H9 (cell line): ENCODE measurements around the gene SLC5A1. TPM values are rescaled to one million over a fixed set of nuclear protein-coding genes. Genes with fewer than 3 reads are reported as not detected.

Experiments used
- DNase-seq: peaks from one replicate; pipeline ENCODE4 v3.0.0-alpha.2; 2017
- H2AFZ ChIP-seq: one replicate; pipeline ENCODE4 v1.6.1; 2013; ENCODE audit warnings: mild to moderate bottlenecking, low read length, control low read depth, moderate library complexity
- H2AK5ac ChIP-seq: 2 replicates; pipeline ENCODE4 v1.6.1; 2013; ENCODE audit warnings: low read length, control low read depth, mixed read lengths; ENCODE audit not compliant: insufficient read length
- H2BK120ac ChIP-seq: one replicate; pipeline ENCODE4 v1.6.1; 2013; ENCODE audit warnings: low read depth, mild to moderate bottlenecking, low read length, control low read depth, inconsistent platforms; ENCODE audit not compliant: poor library complexity, severe bottlenecking
- H2BK12ac ChIP-seq: 2 replicates; pipeline ENCODE4 v1.6.1; 2013; ENCODE audit warnings: low read length, control low read depth, mixed read lengths, low read depth; ENCODE audit not compliant: insufficient read length
- H2BK15ac ChIP-seq: 2 replicates; pipeline ENCODE4 v1.6.1; 2013; ENCODE audit warnings: low read depth, low read length, control low read depth
- H2BK20ac ChIP-seq: one replicate; pipeline ENCODE4 v1.6.1; 2013; ENCODE audit warnings: low read depth, mild to moderate bottlenecking, low read length, control low read depth, inconsistent platforms; ENCODE audit not compliant: poor library complexity, severe bottlenecking
- H2BK5ac ChIP-seq: 2 replicates; pipeline ENCODE4 v1.6.1; 2013; ENCODE audit warnings: low read length, control low read depth, mixed read lengths; ENCODE audit not compliant: insufficient read length
- H3K14ac ChIP-seq: 2 replicates; pipeline ENCODE4 v1.6.1; 2013; ENCODE audit warnings: low read length, control low read depth; ENCODE audit not compliant: insufficient read depth
- H3K18ac ChIP-seq: 2 replicates; pipeline ENCODE4 v1.6.1; 2013; ENCODE audit warnings: low read depth, mild to moderate bottlenecking, mixed read lengths, low read length, control low read depth; ENCODE audit not compliant: insufficient read length
- H3K23ac ChIP-seq: 2 replicates; pipeline ENCODE4 v1.6.1; 2013; ENCODE audit warnings: low read length, control low read depth, mixed read lengths, low read depth; ENCODE audit not compliant: insufficient read length
- H3K23me2 ChIP-seq: 2 replicates; pipeline ENCODE4 v1.6.1; 2013; ENCODE audit warnings: low read depth, mild to moderate bottlenecking, mixed read lengths, low read length, control low read depth; ENCODE audit not compliant: insufficient read length, poor library complexity, severe bottlenecking
- H3K27ac ChIP-seq: 2 replicates; pipeline ENCODE4 v1.5.1; 2013; ENCODE audit warnings: low read length, control low read depth, mixed read lengths, low read depth; ENCODE audit not compliant: insufficient read length
- H3K27me3 ChIP-seq: 2 replicates; pipeline ENCODE4 v1.6.1; 2013; ENCODE audit warnings: low read length, control low read depth, inconsistent platforms; ENCODE audit not compliant: insufficient read depth
- H3K4ac ChIP-seq: 2 replicates; pipeline ENCODE4 v1.6.1; 2013; ENCODE audit warnings: low read depth, mild to moderate bottlenecking, control low read depth, inconsistent platforms, low read length, moderate library complexity
- H3K4me1 ChIP-seq: 2 replicates; pipeline ENCODE4 v1.6.1; 2013; ENCODE audit warnings: low read length, control low read depth, inconsistent platforms; ENCODE audit not compliant: insufficient read depth
- H3K4me2 ChIP-seq: 2 replicates; pipeline ENCODE4 v1.6.1; 2013; ENCODE audit warnings: low read length, control low read depth, mixed read lengths; ENCODE audit not compliant: insufficient read length, insufficient read depth
- H3K56ac ChIP-seq: 2 replicates; pipeline ENCODE4 v1.6.1; 2013; ENCODE audit warnings: low read depth, mild to moderate bottlenecking, mixed read lengths, low read length, control low read depth; ENCODE audit not compliant: insufficient read length
- H3K79me1 ChIP-seq: 2 replicates; pipeline ENCODE4 v1.6.1; 2013; ENCODE audit warnings: low read depth, mild to moderate bottlenecking, moderate library complexity, low read length, control low read depth, inconsistent platforms; ENCODE audit not compliant: insufficient read depth, poor library complexity, severe bottlenecking
- H3K79me2 ChIP-seq: 2 replicates; pipeline ENCODE4 v1.6.1; 2013; ENCODE audit warnings: low read length, control low read depth, inconsistent platforms; ENCODE audit not compliant: insufficient read depth
- H3K9ac ChIP-seq: 2 replicates; pipeline ENCODE4 v1.6.1; 2013; ENCODE audit warnings: low read length, control low read depth, mixed read lengths; ENCODE audit not compliant: insufficient read length; ENCODE audit errors: extremely low read depth
- H3K9me3 ChIP-seq: one replicate; pipeline ENCODE4 v1.6.1; 2013; ENCODE audit warnings: low read depth, low read length, inconsistent platforms; ENCODE audit not compliant: control insufficient read depth
- H3T11ph ChIP-seq: one replicate; pipeline ENCODE4 v1.6.1; 2013; ENCODE audit warnings: mild to moderate bottlenecking, low read length, control low read depth, inconsistent platforms
- H4K20me1 ChIP-seq: one replicate; pipeline ENCODE4 v1.6.1; 2013; ENCODE audit not compliant: control insufficient read depth, insufficient read length, insufficient read depth
- H4K5ac ChIP-seq: 2 replicates; pipeline ENCODE4 v1.6.1; 2013; ENCODE audit warnings: low read depth, mild to moderate bottlenecking, mixed read lengths, low read length, control low read depth; ENCODE audit not compliant: insufficient read length
- H4K8ac ChIP-seq: replicated peaks from 2 replicates; pipeline ENCODE4 v1.6.1; 2013; ENCODE audit warnings: low read length, control low read depth, mixed read lengths, low read depth; ENCODE audit not compliant: insufficient read length
- H4K91ac ChIP-seq: 2 replicates; pipeline ENCODE4 v1.6.1; 2013; ENCODE audit warnings: low read depth, mild to moderate bottlenecking, moderate library complexity, mixed read lengths, low read length, control low read depth; ENCODE audit not compliant: insufficient read length
- H3K27ac Mint-ChIP-seq, 3 experiments: 2 replicates in 2 of 3; 3 replicates in 1 of 3; pipeline ENCODE4 v1.8.0; 2020 to 2021; ENCODE audit warnings: mixed read lengths in 3 of 3, mild to moderate bottlenecking in 1 of 3, moderate library complexity in 1 of 3
- H3K27me3 Mint-ChIP-seq: 2 replicates; pipeline ENCODE4 v1.8.0; 2021; ENCODE audit warnings: low read depth, mild to moderate bottlenecking, moderate library complexity, mixed read lengths
- H3K36me3 Mint-ChIP-seq, 3 experiments: 2 replicates in 2 of 3; 3 replicates in 1 of 3; pipeline ENCODE4 v1.8.0; 2020 to 2021; ENCODE audit warnings: low read depth in 3 of 3, mixed read lengths in 3 of 3; ENCODE audit not compliant: insufficient read depth in 1 of 3
- H3K4me1 Mint-ChIP-seq, 2 experiments: 2 replicates each; pipeline ENCODE4 v1.8.0; 2020; ENCODE audit warnings: mixed read lengths in 2 of 2
- H3K4me3 Mint-ChIP-seq, 2 experiments: 2 replicates in 1 of 2; 3 replicates in 1 of 2; pipeline ENCODE4 v1.8.0; 2020 to 2021; ENCODE audit warnings: mild to moderate bottlenecking in 2 of 2, mixed read lengths in 2 of 2, moderate library complexity in 1 of 2
- H3K9me3 Mint-ChIP-seq, 2 experiments: 2 replicates in 1 of 2; 3 replicates in 1 of 2; pipeline ENCODE4 v1.8.0; 2020; ENCODE audit warnings: mild to moderate bottlenecking in 2 of 2, mixed read lengths in 2 of 2, moderate library complexity in 1 of 2
- WGBS: extraction: QIAGEN DNeasy Blood & Tissue Kit; methylation state at CpG from one replicate; pipeline ENCODE4 v1.1.7; 2013; ENCODE audit warnings: missing lambda C conversion rate, low lambda C conversion rate, mixed read lengths; ENCODE audit not compliant: insufficient read length; ENCODE audit errors: extremely low coverage; 5-methylcytosine and 5-hydroxymethylcytosine counted together
- total RNA-seq: library from RNA; stranded (reverse); gene quantifications from 2 replicates; pipeline ENCODE4 v1.2.1, GENCODE V29; 2021
- TF ChIP-seq, protein P1 (sequence below): fragments of 200-600 bp; sonication (generic); conservative IDR thresholded peaks from 3 replicates; pipeline ENCODE4 v1.8.0; 2021; ENCODE audit warnings: antibody characterized with exemption, mild to moderate bottlenecking

Gene SLC5A1
- total RNA-seq, 1 experiment from 2014 or later: not detected

GRCh38 chr22:31998784-31999385 lies 44.2 kb upstream of the SLC5A1 start:
- no peak overlapping the region for H4K91ac ChIP-seq
- Mint-ChIP-seq H3K27me3 (peaks cover 28% of the 10 kb centered on the region), H3K4me1 (no peaks in the 10 kb centered on the region), H3K36me3 (no peaks in the 10 kb centered on the region), H3K9me3 (peaks cover 0 to 3% of the 10 kb centered on the region in 2 experiments; a peak in 1 of 5 replicates), H3K27ac (no peak overlapping the region), H3K4me3 (no peak overlapping the region)
- H3K27me3 ChIP-seq: no peaks in the 10 kb centered on the region
- H3K4ac ChIP-seq: no peak overlapping the region
- H2BK15ac ChIP-seq: no peak overlapping the region
- H4K20me1 ChIP-seq: no peaks in the 10 kb centered on the region
- H4K5ac ChIP-seq: no peak overlapping the region
- H3K9me3 ChIP-seq: no peaks in the 10 kb centered on the region
- no peak overlapping the region for H3K23ac ChIP-seq
- WGBS: 100% methylated on average over 2 of the region's 3 CpGs
- no peak overlapping the region for H3K27ac ChIP-seq
- H2AK5ac ChIP-seq: no peak overlapping the region
- H2BK120ac ChIP-seq: no peak overlapping the region
- H3T11ph ChIP-seq: no peak overlapping the region
- H3K4me1 ChIP-seq: no peaks in the 10 kb centered on the region; the same call in 1 of the 2 replicates
- H3K9ac ChIP-seq: no peak overlapping the region
- H4K8ac ChIP-seq: no peak overlapping the region
- no peak for DNase-seq
- no peak overlapping the region for H3K56ac ChIP-seq
- H3K4me2 ChIP-seq: no peak overlapping the region
- H3K18ac ChIP-seq: no peak overlapping the region
- H2BK5ac ChIP-seq: no peak overlapping the region
- H3K23me2 ChIP-seq: no peaks in the 10 kb centered on the region
- no peaks in the 10 kb centered on the region for H3K79me2 ChIP-seq
- no peaks in the 10 kb centered on the region for H3K79me1 ChIP-seq
- H3K14ac ChIP-seq: no peak overlapping the region; the same call in 1 of the 2 replicates
- H2AFZ ChIP-seq: no peak overlapping the region
- H2BK12ac ChIP-seq: no peak overlapping the region
- H2BK20ac ChIP-seq: no peak overlapping the region
- TF ChIP-seq, protein P1, sequence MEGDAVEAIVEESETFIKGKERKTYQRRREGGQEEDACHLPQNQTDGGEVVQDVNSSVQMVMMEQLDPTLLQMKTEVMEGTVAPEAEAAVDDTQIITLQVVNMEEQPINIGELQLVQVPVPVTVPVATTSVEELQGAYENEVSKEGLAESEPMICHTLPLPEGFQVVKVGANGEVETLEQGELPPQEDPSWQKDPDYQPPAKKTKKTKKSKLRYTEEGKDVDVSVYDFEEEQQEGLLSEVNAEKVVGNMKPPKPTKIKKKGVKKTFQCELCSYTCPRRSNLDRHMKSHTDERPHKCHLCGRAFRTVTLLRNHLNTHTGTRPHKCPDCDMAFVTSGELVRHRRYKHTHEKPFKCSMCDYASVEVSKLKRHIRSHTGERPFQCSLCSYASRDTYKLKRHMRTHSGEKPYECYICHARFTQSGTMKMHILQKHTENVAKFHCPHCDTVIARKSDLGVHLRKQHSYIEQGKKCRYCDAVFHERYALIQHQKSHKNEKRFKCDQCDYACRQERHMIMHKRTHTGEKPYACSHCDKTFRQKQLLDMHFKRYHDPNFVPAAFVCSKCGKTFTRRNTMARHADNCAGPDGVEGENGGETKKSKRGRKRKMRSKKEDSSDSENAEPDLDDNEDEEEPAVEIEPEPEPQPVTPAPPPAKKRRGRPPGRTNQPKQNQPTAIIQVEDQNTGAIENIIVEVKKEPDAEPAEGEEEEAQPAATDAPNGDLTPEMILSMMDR: no peak
